Transverse colon (tissue), 4 donors: Measurements from ENCODE around the gene SBSN.

Experiments
- CTCF ChIP-seq, 5 experiments: fragments of 200-600 bp in 3 of 5; fragments of 450-650 bp in 2 of 5; sonication (generic) in 3 of 5; IDR thresholded peaks; 1 replicate in 2 of 5; 2 replicates in 3 of 5; pipeline ENCODE4 v1.5.1; 2016 to 2017; ENCODE audit warnings: antibody characterized with exemption in 5 of 5, inconsistent platforms in 3 of 5, mild to moderate bottlenecking in 2 of 5, moderate library complexity in 1 of 5
- POLR2A ChIP-seq: fragments of 450-650 bp; IDR thresholded peaks from one replicate; pipeline ENCODE4 v1.6.1; 2016; ENCODE audit warnings: antibody characterized with exemption, mild to moderate bottlenecking, moderate library complexity
- POLR2AphosphoS5 ChIP-seq, 3 donors: sonication (generic); formaldehyde crosslinking; IDR thresholded peaks; one replicate each; pipeline ENCODE4 v1.6.1; 2016; ENCODE audit warnings: antibody characterized with exemption in 3 of 3

GRCh38 chr19:35555301-35556005 is 27.3 kb upstream of the SBSN start:
- no peak for TF ChIP-seq CTCF (IDR thresholded peaks at IDR 0.05)
- no peak for TF ChIP-seq POLR2AphosphoS5 (IDR thresholded peaks at IDR 0.05)
- no peak for TF ChIP-seq POLR2A
